NCI-H69 (cell line): ENCODE measurements around the gene TMEM121.

Experiments used
- DNase-seq: peaks from one replicate; lab custom pipeline; 2025; lab: John Stamatoyannopoulos, UW

Gene TMEM121

GRCh38 chr14:105525861-105526775, at the start of gene TMEM121:
TSS of gene TMEM121 (plus strand) at chr14:105526583. CDS start at chr14:105528835, 2,252 bp downstream.
- peak; percentile 78 for DNase-seq

GRCh38 chr14:105476831-105477659, 49.3 kb upstream of the TMEM121 start:
- DNase-seq: peak; percentile 70

GRCh38 chr14:105477660-105478397, 48.6 kb upstream of the TMEM121 start:
- DNase-seq: peak; percentile 59

- no peak for DNase-seq
Measured at GRCh38 chr14:105478398-105479251, 47.8 kb upstream of the TMEM121 start.

- DNase-seq: peak; percentile 36
Measured at GRCh38 chr14:105479431-105480158, 46.8 kb upstream of the TMEM121 start.

- no peak for DNase-seq
Measured at GRCh38 chr14:105480199-105480746, 46.1 kb upstream of the TMEM121 start.

- DNase-seq: peak; percentile 96
Measured at GRCh38 chr14:105480807-105481801, 45.3 kb upstream of the TMEM121 start.

- peak; percentile 99 for DNase-seq
Measured at GRCh38 chr14:105481886-105482457, 44.4 kb upstream of the TMEM121 start.

GRCh38 chr14:105482486-105483110, 43.8 kb upstream of the TMEM121 start:
- no peak for DNase-seq

- peak; percentile 51 for DNase-seq
Measured at GRCh38 chr14:105483300-105484068, 42.9 kb upstream of the TMEM121 start.

GRCh38 chr14:105484069-105484996, 42.0 kb upstream of the TMEM121 start:
- peak; percentile 35 for DNase-seq

- no peak for DNase-seq
Measured at GRCh38 chr14:105484997-105485393, 41.4 kb upstream of the TMEM121 start.

- peak; percentile 52 for DNase-seq
Measured at GRCh38 chr14:105485739-105486162, 40.6 kb upstream of the TMEM121 start.

- no peak for DNase-seq
Measured at GRCh38 chr14:105486163-105486973, 40.0 kb upstream of the TMEM121 start, which contains the start of gene CRIP1. TSS of gene CRIP1 (plus strand) at chr14:105486886. CDS start at chr14:105487260, 374 bp downstream.

GRCh38 chr14:105486974-105487448, 39.4 kb upstream of the TMEM121 start:
- peak; percentile 63 for DNase-seq
